Skeletal muscle tissue (tissue), 4 donors: ENCODE results near the gene MZT2A. TPM values are rescaled to one million over a fixed set of nuclear protein-coding genes. Genes with fewer than 3 reads are reported as not detected.
"Not testable (repeated sequence)": the region's sequence is repeated elsewhere in the genome, so short reads cannot be mapped to it uniquely, and the experiment has no call there.

Experiments
- H3K27ac ChIP-seq: one replicate; pipeline ENCODE4 v1.7.0; 2013; ENCODE audit warnings: mild to moderate bottlenecking, low read depth, low read length, inconsistent platforms
- H3K27me3 ChIP-seq, 3 donors: one replicate each; pipeline ENCODE4 v1.7.0; 2013; ENCODE audit warnings: low read length in 3 of 3; ENCODE audit not compliant: control insufficient read depth in 3 of 3, insufficient read depth in 3 of 3
- H3K36me3 ChIP-seq, 3 donors: one replicate each; pipeline ENCODE4 v1.7.0; 2013; ENCODE audit warnings: low read length in 3 of 3; ENCODE audit not compliant: control insufficient read depth in 3 of 3, insufficient read depth in 3 of 3
- H3K4me1 ChIP-seq, 3 donors: one replicate each; pipeline ENCODE4 v1.7.0; 2013; ENCODE audit warnings: low read length in 3 of 3, mild to moderate bottlenecking in 3 of 3; ENCODE audit not compliant: control insufficient read depth in 3 of 3, insufficient read depth in 3 of 3
- H3K4me3 ChIP-seq, 3 donors: one replicate each; pipeline ENCODE4 v1.7.0; 2013; ENCODE audit warnings: low read length in 3 of 3
- H3K9ac ChIP-seq, 3 donors: one replicate each; pipeline ENCODE4 v1.7.0; 2013; ENCODE audit warnings: low read length in 3 of 3, mild to moderate bottlenecking in 3 of 3, moderate library complexity in 2 of 3, low read depth in 1 of 3
- H3K9me3 ChIP-seq, 3 donors: one replicate each; pipeline ENCODE4 v1.7.0; 2013; ENCODE audit warnings: low read length in 3 of 3; ENCODE audit not compliant: control insufficient read depth in 3 of 3
- total RNA-seq: library from RNA; depleted of rRNA; stranded (reverse); fragments of >200 nt; gene quantifications from one replicate; pipeline ENCODE4 v1.2.3, GENCODE V29; 2014
- donor health status: Osteomylitis.

MZT2A gene
- total RNA-seq, 1 donor from 2014 or later = 27.7 TPM

- H3K9me3 ChIP-seq, H3K4me1 ChIP-seq, H3K36me3 ChIP-seq, H3K27me3 ChIP-seq, H3K4me3 ChIP-seq, H3K27ac ChIP-seq, H3K9ac ChIP-seq: not testable (repeated sequence)
Measured at GRCh38 chr2:131454914-131455313, 37.3 kb downstream of the MZT2A start.

- H3K27me3 ChIP-seq, H3K9me3 ChIP-seq, H3K9ac ChIP-seq, H3K4me1 ChIP-seq, H3K27ac ChIP-seq, H3K36me3 ChIP-seq, H3K4me3 ChIP-seq: not testable (repeated sequence)
Measured at GRCh38 chr2:131451265-131451949, 40.8 kb downstream of the MZT2A start.

- not testable (repeated sequence) for H3K36me3 ChIP-seq, H3K4me3 ChIP-seq, H3K9ac ChIP-seq, H3K27me3 ChIP-seq, H3K4me1 ChIP-seq, H3K27ac ChIP-seq, H3K9me3 ChIP-seq
Measured at GRCh38 chr2:131447981-131448380, 44.2 kb downstream of the MZT2A start.

- H3K4me1 ChIP-seq = no peaks in the 10 kb centered on the region
- H3K4me3 ChIP-seq = no peak overlapping the region
- no peak overlapping the region for H3K27ac ChIP-seq
- H3K27me3 ChIP-seq = peaks cover 0 to 3% (median 0%) of the 10 kb centered on the region in 3 donors
- H3K36me3 ChIP-seq = no peaks in the 10 kb centered on the region
- no peak overlapping the region for H3K9ac ChIP-seq
- H3K9me3 ChIP-seq = no peaks in the 10 kb centered on the region
Measured at GRCh38 chr2:131445896-131446295, 46.3 kb downstream of the MZT2A start.

GRCh38 chr2:131445515-131445797 is 46.7 kb downstream of the MZT2A start:
- not testable (repeated sequence) for H3K36me3 ChIP-seq, H3K4me3 ChIP-seq, H3K9me3 ChIP-seq, H3K27me3 ChIP-seq, H3K4me1 ChIP-seq, H3K9ac ChIP-seq, H3K27ac ChIP-seq

- H3K27me3 ChIP-seq, H3K36me3 ChIP-seq: not testable (repeated sequence)
Measured at GRCh38 chr2:131444736-131445514, 47.3 kb downstream of the MZT2A start.

GRCh38 chr2:131440742-131441468 is 51.3 kb downstream of the MZT2A start:
- H3K4me1 ChIP-seq, H3K36me3 ChIP-seq, H3K27me3 ChIP-seq, H3K9me3 ChIP-seq, H3K9ac ChIP-seq, H3K27ac ChIP-seq, H3K4me3 ChIP-seq: not testable (repeated sequence)

More at GRCh38 chr2:131444736-131445514, 47.3 kb downstream of the MZT2A start:
- H3K9me3 ChIP-seq, H3K4me3 ChIP-seq, H3K9ac ChIP-seq, H3K4me1 ChIP-seq, H3K27ac ChIP-seq: not testable (repeated sequence)

Other genes starting within 250 kb of the MZT2A start
- not detected for gene RAB6D, start 128.2 kb downstream of the MZT2A start, total RNA-seq
- gene TUBA3D, start 16.3 kb downstream of the MZT2A start, total RNA-seq = 1.0 TPM
- gene CCDC74A, start 35.5 kb upstream of the MZT2A start, total RNA-seq = 1.0 TPM